ENCODE data around the gene ELL.

- no peak for TF ChIP-seq CTCF (conservative IDR thresholded peaks at IDR 0.05; ENCODE audit: low read depth, low read length)
- TF ChIP-seq EZH2phosphoT487 (IDR thresholded peaks at IDR 0.05; ENCODE audit: borderline replicate concordance, low read length) = no peak
Observed at GRCh38 chr19:18501832-18502231, 20.0 kb downstream of the ELL start.

Data from PC-3 (cell line).